ENCODE results near the gene RIPOR3.
"Not testable (repeated sequence)": the region's sequence is repeated elsewhere in the genome, so short reads cannot be mapped to it uniquely, and the experiment has no call there.

Gene RIPOR3

GRCh38 chr20:50679753-50680104 lies 11.6 kb downstream of the RIPOR3 start:
- DNase-seq, result no peak

- no peak for DNase-seq
These were observed 13.0 kb downstream of the RIPOR3 start for GRCh38 chr20:50678169-50678898.

- no peak for DNase-seq
These were observed 14.5 kb downstream of the RIPOR3 start for GRCh38 chr20:50676858-50677257.

- not testable (repeated sequence) for DNase-seq
These were observed 15.0 kb downstream of the RIPOR3 start for GRCh38 chr20:50676377-50676731.

DNA sequence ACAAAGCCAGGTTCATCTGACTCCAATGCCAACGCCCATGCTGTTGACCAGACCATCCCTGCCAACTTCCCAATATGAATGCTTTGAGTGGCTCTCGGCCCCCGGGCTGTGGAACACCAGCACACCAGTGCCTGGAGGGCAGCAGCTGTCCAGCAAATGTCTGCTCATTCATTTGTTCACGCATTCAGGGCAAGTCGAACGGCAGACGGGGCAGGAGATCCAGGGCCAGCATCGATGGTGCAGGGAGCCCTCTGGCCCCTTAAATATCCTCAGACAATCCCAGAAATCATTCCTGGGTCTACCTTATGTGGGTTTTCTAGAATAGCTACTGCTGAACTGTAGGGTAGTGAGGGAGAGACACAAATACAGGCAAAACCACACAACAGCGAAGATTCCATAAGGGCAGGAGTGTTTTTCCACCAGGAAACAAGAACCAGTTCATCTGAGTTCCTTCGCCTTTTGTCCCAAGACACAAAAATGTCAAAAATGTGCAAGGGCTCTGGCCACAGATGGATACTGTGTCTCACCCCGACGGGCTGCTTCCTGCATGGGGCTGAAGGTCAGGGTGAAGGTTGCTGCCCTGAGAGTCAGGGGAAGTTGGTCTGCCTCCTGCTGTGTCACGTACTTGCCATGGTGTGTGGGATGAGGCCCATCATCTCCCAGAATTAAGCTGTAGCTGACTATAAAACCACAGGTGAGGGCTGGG lies 15.5 kb downstream of the RIPOR3 start:
- DNase-seq, result no peak

- DNase-seq, result no peak
These were observed 17.1 kb downstream of the RIPOR3 start for GRCh38 chr20:50674138-50674825.

DNA sequence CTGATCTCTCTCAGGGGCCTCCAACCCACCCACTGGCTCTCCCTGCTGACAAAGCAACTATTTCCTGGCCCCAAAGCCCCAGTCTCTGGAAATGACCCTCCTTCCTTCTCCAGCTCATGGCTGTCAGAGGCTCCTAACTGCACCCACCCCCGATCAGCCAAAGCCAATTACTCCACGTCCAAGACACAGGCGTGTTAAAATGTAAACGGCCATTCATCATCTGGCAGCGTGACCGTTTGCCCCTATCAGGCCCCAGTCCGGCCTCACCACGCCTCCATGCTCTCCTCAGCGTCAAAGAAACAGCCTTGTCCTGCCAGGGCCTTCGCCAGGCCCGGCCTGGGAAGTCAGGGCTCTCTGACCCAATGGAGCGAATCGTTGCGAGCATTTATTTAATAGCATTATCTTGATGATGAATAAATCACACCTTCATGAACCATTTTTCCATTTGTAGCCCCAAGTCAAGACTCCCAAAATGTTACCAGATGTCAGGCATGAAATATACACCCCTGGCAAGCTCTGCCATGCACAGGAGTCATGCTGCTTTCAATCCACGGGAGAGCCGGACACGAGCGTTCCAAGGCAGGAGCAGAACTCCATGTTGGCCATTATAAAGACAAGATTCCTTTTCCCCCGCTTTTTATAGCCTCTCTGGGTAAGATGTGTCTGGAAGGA lies 17.7 kb downstream of the RIPOR3 start:
- no peak for DNase-seq

GRCh38 chr20:50673146-50673465 lies 18.2 kb downstream of the RIPOR3 start:
- no peak for DNase-seq

DNA sequence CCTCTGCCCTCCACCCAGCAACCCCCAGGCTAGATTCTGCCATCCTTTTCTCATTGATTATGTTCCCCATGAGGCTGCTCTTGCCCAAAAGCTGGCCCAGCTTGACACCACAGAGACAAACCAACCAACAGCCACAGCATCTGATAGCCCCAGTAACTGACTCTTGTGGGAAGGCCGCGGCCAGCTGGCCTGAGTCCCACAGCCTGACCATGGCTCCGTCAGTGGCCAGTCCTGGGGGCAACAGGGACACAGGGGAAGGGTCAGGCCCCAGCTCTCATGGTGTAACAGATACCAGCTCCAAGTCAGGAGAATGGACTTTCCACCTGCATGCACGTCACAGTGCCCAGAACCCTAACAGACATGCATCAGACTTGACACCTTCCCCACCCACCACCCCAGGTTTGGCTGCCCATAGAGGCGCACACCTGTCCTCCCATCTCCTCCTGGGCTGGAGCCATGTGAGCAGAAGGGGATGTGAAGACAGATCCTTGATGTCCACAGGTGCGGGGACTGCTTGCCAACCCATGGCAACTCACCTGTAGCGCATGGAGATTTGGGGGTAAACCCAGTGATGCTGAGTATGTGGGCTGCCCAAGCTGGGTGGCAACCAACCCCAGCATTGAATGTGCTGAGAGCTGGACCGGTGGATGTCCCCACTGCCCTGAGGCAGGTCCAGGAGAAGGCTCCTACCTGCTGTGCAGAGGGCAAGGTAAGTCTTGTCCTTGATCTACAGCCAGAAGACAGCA lies 18.8 kb downstream of the RIPOR3 start:
- no peak for DNase-seq

DNA sequence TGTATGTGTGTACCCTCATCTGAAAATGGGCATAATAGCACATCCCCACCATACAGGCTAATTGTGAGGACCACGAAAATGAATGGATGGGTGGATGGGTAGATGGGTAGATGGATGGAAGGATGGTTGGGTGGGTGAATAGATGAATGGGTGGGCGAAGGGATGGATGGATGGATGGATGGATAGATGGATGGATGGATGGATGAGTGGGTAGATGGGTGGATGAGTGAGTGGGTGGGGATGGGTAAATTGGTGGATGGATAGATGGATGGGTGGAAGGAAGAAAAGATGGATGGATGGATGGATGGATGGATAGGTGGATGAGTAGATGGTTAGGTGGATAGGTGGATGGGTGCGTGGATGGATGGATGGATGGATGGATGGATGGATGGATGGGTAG lies 19.7 kb downstream of the RIPOR3 start:
- no peak for DNase-seq

DNA sequence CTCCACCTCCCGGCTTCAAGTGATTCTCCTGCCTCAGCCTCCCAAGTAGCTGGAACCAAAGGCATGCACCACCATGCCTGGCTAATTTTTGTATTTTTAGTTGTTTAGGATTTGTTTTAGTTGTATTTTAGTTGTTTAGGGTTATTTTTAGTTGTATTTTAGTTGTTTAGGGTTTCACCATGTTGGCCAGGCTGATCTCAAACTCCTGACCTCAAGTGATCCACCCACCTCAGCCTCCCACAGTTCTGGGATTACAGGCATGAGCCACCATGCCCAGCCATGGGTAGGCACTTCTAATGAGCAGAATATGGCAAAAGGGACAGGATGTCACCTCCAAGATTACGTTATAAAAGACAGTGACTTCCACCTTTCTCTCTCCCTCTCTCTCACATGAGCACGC lies 20.3 kb downstream of the RIPOR3 start:
- not testable (repeated sequence) for DNase-seq

DNA sequence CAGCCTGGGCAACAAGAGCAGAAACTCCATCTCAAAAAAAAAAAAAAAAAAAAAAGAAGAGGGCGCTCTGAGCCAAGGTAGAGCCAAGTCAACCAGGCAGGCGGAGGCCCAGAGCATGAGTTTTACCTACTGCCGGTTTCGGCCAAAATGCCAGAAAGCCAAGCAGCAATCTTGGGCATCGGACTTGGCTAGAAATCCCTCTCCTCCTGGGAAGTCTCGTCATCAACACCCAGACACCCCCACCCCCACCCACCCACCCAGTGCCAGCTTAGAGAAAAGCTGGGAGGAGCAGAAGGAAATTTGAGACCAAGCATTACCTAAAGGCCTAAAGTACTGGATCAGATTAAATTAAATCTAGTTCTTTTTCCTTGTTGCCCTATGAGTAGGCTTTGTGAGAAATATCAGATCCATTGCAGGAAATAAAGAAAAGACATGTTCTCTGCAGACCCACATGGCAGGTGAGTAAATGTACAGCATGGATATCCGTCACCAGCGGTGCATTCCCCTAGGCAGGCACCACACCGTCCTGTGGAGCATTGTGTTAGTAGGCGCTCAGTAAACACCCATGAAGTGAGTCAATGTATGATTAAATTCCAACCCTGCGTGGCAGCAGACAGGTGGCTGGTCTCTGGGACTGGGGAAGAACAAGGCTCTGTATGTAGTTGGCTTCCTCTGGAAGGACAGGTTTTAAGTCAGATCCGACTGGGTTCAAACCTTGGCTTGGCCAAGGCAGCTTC lies 21.0 kb downstream of the RIPOR3 start:
- no peak for DNase-seq

- no peak for DNase-seq
These were observed 22.5 kb downstream of the RIPOR3 start for GRCh38 chr20:50668798-50669197.

DNA sequence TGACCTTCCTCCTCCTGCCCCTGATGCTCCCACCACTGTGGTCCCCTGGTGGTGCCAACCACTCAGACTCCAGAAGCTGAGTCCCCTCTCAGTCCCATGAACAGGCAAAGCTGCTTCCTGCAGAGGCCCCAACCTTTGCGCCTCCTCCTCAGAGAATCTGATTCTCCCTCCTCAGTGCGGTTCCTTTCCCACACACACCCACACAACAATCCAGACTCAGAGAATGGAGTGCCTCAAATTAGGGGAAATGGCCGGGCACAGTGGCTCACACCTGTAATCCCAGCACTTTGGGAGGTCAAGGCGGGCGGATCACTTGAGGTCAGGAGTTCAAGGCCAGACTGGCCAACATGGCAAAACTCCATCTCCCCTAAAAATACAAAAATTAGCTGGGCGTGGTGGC lies 23.0 kb downstream of the RIPOR3 start:
- no peak for DNase-seq

DNA sequence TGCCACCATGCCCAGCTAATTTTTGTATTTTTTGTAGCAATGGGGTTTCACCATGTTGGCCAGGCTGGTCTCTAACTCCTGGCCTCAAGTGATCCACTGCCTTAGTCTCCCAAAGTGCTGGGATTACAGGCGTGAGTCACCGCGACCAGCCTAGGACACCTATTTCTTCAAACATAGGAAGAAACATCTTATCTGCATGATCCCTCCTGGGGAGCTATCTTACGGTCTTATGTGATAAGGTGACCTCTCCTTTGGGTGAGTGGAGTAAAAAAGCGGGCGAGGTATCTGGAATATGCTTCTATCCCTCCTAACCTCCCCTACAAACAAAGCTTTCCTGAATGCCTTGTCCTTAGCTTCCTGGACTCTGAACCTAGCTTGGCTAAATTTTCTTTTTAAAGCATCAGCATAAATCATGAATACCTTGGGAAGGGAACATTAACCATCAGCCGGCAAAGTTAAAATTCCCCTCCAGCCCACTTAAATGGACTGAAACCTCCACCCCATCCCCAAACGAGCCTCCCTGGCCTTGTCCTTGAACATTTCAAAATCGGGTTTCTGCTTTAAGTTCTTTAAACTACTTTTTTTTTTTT lies 24.5 kb downstream of the RIPOR3 start:
- DNase-seq, result no peak

GRCh38 chr20:50664254-50664653 lies 27.1 kb downstream of the RIPOR3 start:
- DNase-seq, result no peak

- no peak for DNase-seq
These were observed 28.1 kb downstream of the RIPOR3 start for GRCh38 chr20:50663095-50663821.

DNA sequence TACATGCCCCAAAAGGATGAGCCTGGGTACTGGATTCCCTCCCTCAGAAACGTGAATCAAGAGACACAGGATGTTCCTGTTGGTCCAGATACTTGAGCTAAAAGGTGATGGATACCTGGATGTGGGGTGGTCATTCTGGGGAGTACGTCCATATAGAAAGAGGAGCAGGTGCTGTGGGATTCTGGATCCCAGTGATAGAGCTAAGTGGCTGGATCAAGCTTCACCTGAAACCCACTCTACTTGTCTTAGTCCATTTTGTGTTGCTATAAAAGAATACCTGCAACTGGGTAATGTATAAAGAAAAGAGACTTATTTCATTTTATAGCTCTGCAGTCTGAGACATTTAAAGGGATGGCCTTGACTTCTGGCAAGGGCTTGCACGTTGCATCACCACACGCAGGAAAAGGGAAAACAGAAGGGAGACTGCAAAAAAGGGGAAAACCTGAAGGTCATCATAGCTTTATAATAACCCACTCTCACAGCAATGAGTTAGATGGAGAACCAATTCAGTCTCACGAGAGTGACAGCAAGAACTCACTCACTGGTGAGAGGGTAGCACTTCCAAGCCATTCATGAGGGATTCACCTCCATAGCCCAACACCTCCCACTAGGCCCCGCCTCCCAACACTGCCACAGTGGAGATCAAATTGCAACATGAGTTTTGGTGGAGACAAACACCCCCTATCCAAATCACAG lies 31.2 kb downstream of the RIPOR3 start:
- DNase-seq, result no peak

DNA sequence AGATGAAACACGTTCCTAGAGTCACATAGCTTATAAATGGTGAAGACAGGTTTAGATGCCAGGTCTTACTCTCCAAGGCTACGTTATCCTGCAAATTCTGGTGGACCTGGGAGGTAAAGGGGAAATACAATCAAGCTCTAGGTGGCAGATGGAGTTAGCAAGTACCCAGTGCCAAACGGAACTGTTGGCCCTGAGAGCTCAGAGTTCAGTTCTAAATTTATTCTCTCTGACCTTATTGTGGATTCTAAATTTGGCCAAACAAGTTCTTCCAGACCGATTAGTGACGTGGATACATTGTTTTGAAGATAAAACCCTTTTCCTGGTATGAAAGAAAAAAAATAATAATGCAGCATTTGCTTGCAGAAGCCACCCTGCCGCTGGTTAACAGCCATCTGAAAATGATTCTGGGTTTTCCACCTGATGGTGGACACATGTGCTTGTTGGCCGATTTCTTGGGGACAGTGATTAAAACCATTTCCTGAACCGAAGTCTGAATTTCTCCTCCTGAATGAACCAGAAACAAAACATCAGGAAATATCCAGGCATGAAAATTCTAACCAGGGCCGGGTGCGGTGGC lies 32.5 kb downstream of the RIPOR3 start:
- no peak for DNase-seq

GRCh38 chr20:50655311-50655880 lies 35.9 kb downstream of the RIPOR3 start:
- DNase-seq, result no peak
